HPDE6-E6E7 (cell line): ENCODE measurements around the gene ELP1.
"Not testable (repeated sequence)": the region's sequence is repeated elsewhere in the genome, so short reads cannot be mapped to it uniquely, and the experiment has no call there.

Experiments
- DNase-seq: peaks from one replicate; pipeline ENCODE4 v3.0.0; 2011; ENCODE audit warnings: missing footprints; ENCODE audit errors: extremely low spot score

The ELP1 gene

GRCh38 chr9:108933718-108934322 lies at the start of gene ELP1:
ELP1 (minus strand) TSS chr9:108934124; CDS start chr9:108931146, 2,978 bp downstream.
- peak; percentile 91 for DNase-seq

- DNase-seq: no peak
Measured at GRCh38 chr9:108980893-108981292, 47.0 kb upstream of the ELP1 start.

- no peak for DNase-seq
Measured at GRCh38 chr9:108978205-108978604, 44.3 kb upstream of the ELP1 start.

- no peak for DNase-seq
Measured at GRCh38 chr9:108973895-108974294, 40.0 kb upstream of the ELP1 start.

GRCh38 chr9:108972626-108973209 lies 38.8 kb upstream of the ELP1 start:
- DNase-seq: no peak

GRCh38 chr9:108972186-108972585 lies 38.3 kb upstream of the ELP1 start:
- DNase-seq: no peak

GRCh38 chr9:108971392-108971791 lies 37.5 kb upstream of the ELP1 start:
- DNase-seq: not testable (repeated sequence)

GRCh38 chr9:108967916-108968315 lies 34.0 kb upstream of the ELP1 start:
- no peak for DNase-seq

- no peak for DNase-seq
Measured at GRCh38 chr9:108963459-108964143, 29.7 kb upstream of the ELP1 start.

- no peak for DNase-seq
Measured at GRCh38 chr9:108961151-108961550, 27.2 kb upstream of the ELP1 start.

- no peak for DNase-seq
Measured at GRCh38 chr9:108960331-108960730, 26.4 kb upstream of the ELP1 start.

GRCh38 chr9:108956631-108957026 lies 22.7 kb upstream of the ELP1 start:
- DNase-seq: no peak

- no peak for DNase-seq
Measured at GRCh38 chr9:108956022-108956630, 22.2 kb upstream of the ELP1 start.

- DNase-seq: peak; percentile 13
Measured at GRCh38 chr9:108953983-108954574, 20.2 kb upstream of the ELP1 start.

- DNase-seq: no peak
Measured at GRCh38 chr9:108951578-108951977, 17.7 kb upstream of the ELP1 start.

GRCh38 chr9:108950168-108950567 lies 16.2 kb upstream of the ELP1 start:
- no peak for DNase-seq

GRCh38 chr9:108939975-108940374 lies 6.1 kb upstream of the ELP1 start:
- no peak for DNase-seq

- no peak for DNase-seq
Measured at GRCh38 chr9:108937561-108938305, 3.8 kb upstream of the ELP1 start.

GRCh38 chr9:108934323-108934893 lies 484 bp upstream of the ELP1 start, which contains the start of gene ABITRAM:
ABITRAM (plus strand) TSS chr9:108934400; CDS start chr9:108934487, 87 bp downstream.
- peak; percentile 77 for DNase-seq

GRCh38 chr9:108933231-108933717 lies 650 bp downstream of the ELP1 start:
- peak; percentile 13 for DNase-seq

- no peak for DNase-seq
Measured at GRCh38 chr9:108928386-108928785, 5.5 kb downstream of the ELP1 start.
